Colonic mucosa (tissue), 4 donors: ENCODE measurements around the gene FLVCR1. TPM values are rescaled to one million over a fixed set of nuclear protein-coding genes. Genes with fewer than 3 reads are reported as not detected.
"Not testable (repeated sequence)": the region's sequence is repeated elsewhere in the genome, so short reads cannot be mapped to it uniquely, and the experiment has no call there.

Experiments used
- DNase-seq: peaks from one replicate; pipeline ENCODE4 v3.0.0-alpha.2; 2020
- H3K27ac ChIP-seq: fragments of 200-600 bp; one replicate; pipeline ENCODE4 v1.8.0; 2021
- H3K27me3 ChIP-seq: fragments of 200-600 bp; one replicate; pipeline ENCODE4 v1.8.0; 2021
- H3K36me3 ChIP-seq: fragments of 200-600 bp; one replicate; pipeline ENCODE4 v1.8.0; 2021
- H3K4me1 ChIP-seq: fragments of 200-600 bp; one replicate; pipeline ENCODE4 v1.8.0; 2021; ENCODE audit warnings: mild to moderate bottlenecking
- H3K4me3 ChIP-seq: fragments of 200-600 bp; one replicate; pipeline ENCODE4 v1.8.0; 2021
- H3K9ac ChIP-seq, 2 donors: one replicate each; pipeline ENCODE4 v1.7.0; 2013; ENCODE audit warnings: control low read depth in 2 of 2, low read depth in 2 of 2, low read length in 2 of 2
- H3K9me3 ChIP-seq: fragments of 200-600 bp; one replicate; pipeline ENCODE4 v1.8.0; 2021
- CTCF ChIP-seq: fragments of 200-600 bp; IDR thresholded peaks from one replicate; pipeline ENCODE4 v1.8.0; 2022; ENCODE audit warnings: antibody characterized with exemption, mild to moderate bottlenecking
- intact Hi-C: fragments of 100-400 bp; cut with DNase I; formaldehyde crosslinking; loops from one replicate; pipeline ENCODE4 v1.14.1; 2022
- total RNA-seq, 2 donors: library from RNA; stranded (reverse); fragmentation: NEBNext Ultra II Directional in 1 of 2; extraction: Animal tissue kit (Norgen Biotek cat#: 25700) in 1 of 2; gene quantifications; one replicate each; pipeline ENCODE4 v1.2.1, GENCODE V29; 2021
- donor health status: healthy.
- donor health status: DM: no; HTN: no; CAD: no.
- donor health status: DM: no; HTN: no; CAD: no.

Gene FLVCR1
- total RNA-seq, 2 donors from 2014 or later: 8.8 to 12.6 TPM

- Histone ChIP-seq H3K9me3 (no peaks in the 10 kb centered on the region), H3K27me3 (no peaks in the 10 kb centered on the region), H3K4me1 (peaks cover 7% of the 10 kb centered on the region), H3K36me3 (no peaks in the 10 kb centered on the region), H3K4me3 (no peak overlapping the region), H3K9ac (no peak overlapping the region), H3K27ac (no peak overlapping the region)
- DNase-seq: peak; percentile 77
- intact Hi-C loops: no loop called here
- no peak for TF ChIP-seq CTCF
Observed at GRCh38 chr1:212853658-212854057, 4.4 kb upstream of the FLVCR1 start.

GRCh38 chr1:212856755-212857154, 1.3 kb upstream of the FLVCR1 start:
- intact Hi-C loops: no loop called here
- Histone ChIP-seq H3K27me3 (no peaks in the 10 kb centered on the region), H3K9me3 (no peaks in the 10 kb centered on the region), H3K4me3 (no peak overlapping the region), H3K9ac (no peak overlapping the region), H3K36me3 (no peaks in the 10 kb centered on the region), H3K27ac (no peak overlapping the region), H3K4me1 (peaks cover 24% of the 10 kb centered on the region)
- no peak for TF ChIP-seq CTCF
- DNase-seq: no peak

- no peaks in the 10 kb centered on the region for H3K36me3 ChIP-seq
- intact Hi-C loops: no loop called here
- H3K4me3 ChIP-seq: peak overlapping the region; percentile 97
- H3K27me3 ChIP-seq: no peaks in the 10 kb centered on the region
- peak overlapping the region; percentile 85 to 91 for H3K9ac ChIP-seq
- peak; percentile 52 for DNase-seq
- H3K4me1 ChIP-seq: peaks cover 24% of the 10 kb centered on the region
- peak overlapping the region; percentile 89 for H3K27ac ChIP-seq
- no peak for TF ChIP-seq CTCF
- no peaks in the 10 kb centered on the region for H3K9me3 ChIP-seq
Observed at GRCh38 chr1:212858461-212859265, 588 bp downstream of the FLVCR1 start.

GRCh38 chr1:212860713-212861581, 2.9 kb downstream of the FLVCR1 start:
- H3K9ac ChIP-seq: no peak overlapping the region
- intact Hi-C loops: loop anchor here (10.0 kb wide), 1 partner anchor 46 kb away; no protein-coding TSS in a partner anchor
- TF ChIP-seq CTCF: no peak
- H3K9me3 ChIP-seq: no peaks in the 10 kb centered on the region
- no peaks in the 10 kb centered on the region for H3K36me3 ChIP-seq
- H3K4me1 ChIP-seq: peaks cover 24% of the 10 kb centered on the region
- H3K27me3 ChIP-seq: no peaks in the 10 kb centered on the region
- H3K4me3 ChIP-seq: no peak overlapping the region
- H3K27ac ChIP-seq: no peak overlapping the region
- no peak for DNase-seq

GRCh38 chr1:212862111-212862690, 4.1 kb downstream of the FLVCR1 start:
- DNase-seq: no peak
- H3K4me1 ChIP-seq: peaks cover 19% of the 10 kb centered on the region

GRCh38 chr1:212863345-212863744, 5.3 kb downstream of the FLVCR1 start:
- intact Hi-C loops: loop anchor here (10.0 kb wide), 1 partner anchor 49 kb away; no protein-coding TSS in a partner anchor
- not testable (repeated sequence) for H3K27ac ChIP-seq, H3K36me3 ChIP-seq, DNase-seq, H3K9ac ChIP-seq, H3K4me3 ChIP-seq, H3K9me3 ChIP-seq, H3K27me3 ChIP-seq
- peaks cover 17% of the 10 kb centered on the region for H3K4me1 ChIP-seq

More at GRCh38 chr1:212862111-212862690, 4.1 kb downstream of the FLVCR1 start:
- H3K9me3 ChIP-seq: no peaks in the 10 kb centered on the region
- no peaks in the 10 kb centered on the region for H3K27me3 ChIP-seq
- no peak for TF ChIP-seq CTCF
- H3K9ac ChIP-seq: no peak overlapping the region
- no peak overlapping the region for H3K4me3 ChIP-seq
- intact Hi-C loops: loop anchor here (10.0 kb wide), 1 partner anchor 47 kb away; no protein-coding TSS in a partner anchor
- H3K27ac ChIP-seq: no peak overlapping the region
- no peaks in the 10 kb centered on the region for H3K36me3 ChIP-seq
